ENCODE data around the gene GDF7.

Gene GDF7

DNA sequence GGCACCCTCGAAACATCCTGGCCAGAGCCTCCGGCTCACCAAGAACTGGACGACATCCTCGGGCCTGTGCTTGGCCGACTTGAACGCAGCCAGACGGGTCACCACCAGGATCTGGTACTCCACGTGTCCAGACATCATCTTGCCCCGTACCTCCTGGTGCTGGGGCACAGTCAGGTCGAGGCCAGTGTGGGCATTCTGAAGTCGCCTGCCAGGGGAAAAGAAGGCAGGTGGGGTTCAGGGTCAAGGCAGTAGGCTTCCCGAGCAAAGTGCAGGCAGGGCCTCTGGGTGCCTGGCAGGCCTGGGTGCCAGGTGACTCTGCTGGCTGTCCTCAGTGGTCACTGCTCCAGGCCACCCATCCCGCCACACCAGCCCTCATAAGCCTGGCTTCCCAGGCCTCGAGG, 21.6 kb upstream of the GDF7 start:
- no peak for DNase-seq (ENCODE audit: low spot score)

DNA sequence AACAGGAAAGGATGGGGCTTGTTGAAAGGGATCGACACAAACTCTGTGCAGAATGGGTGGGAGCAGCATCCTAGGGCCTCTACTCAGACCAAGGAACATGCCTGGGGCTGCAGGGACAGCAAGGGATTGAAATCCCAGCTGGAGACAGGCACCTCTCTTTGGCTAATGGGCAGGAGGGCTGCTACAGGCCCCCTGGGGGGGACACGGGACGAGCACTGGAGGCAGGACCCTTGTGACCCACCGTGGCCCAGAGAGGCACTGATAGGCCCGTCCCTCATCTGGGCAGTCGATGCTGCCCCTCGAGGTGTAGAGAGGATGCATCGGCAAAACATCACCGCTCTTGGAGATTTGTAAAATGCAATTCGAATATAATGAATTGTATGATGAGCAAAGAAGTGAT, 21.2 kb upstream of the GDF7 start:
- DNase-seq (ENCODE audit: low spot score): no peak

DNA sequence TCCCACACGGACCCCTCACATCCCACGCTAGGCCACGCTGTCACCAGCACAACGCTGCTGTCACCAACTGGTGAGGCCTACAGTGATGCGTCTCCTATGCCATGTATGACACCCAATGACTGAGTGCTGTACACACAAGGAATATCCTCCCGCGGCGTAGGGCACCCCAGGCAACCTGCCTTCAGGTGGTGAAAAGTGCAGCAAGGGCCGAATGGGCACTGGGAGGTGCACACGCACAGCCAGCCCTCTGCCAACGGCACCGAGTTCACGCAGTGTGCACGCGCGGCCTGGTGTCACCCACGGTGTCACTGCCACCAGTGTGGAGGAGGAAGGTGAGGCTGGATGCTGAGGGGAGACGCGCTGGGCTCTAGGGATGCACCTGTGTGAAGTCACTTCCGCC, 20.5 kb upstream of the GDF7 start:
- no peak for DNase-seq (ENCODE audit: low spot score)

DNA sequence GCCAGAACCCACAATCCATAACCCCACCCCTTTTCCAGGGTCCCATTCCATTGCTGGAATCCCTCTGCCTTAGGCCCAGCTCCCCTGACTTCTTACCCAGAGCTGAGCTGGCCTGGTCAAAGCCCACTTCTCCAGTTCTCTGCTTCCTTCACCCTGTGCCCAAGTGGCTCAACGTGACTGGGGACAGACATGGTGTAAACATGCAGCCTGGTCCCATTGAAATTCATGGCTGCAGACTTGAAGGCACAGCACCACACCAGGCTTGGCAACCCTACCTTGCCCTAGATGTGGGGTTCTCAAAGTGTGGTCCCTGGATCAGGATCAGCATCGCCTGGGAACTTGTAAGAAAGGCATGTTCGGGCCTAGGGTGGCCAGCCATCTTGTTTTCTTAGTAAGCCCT, 19.7 kb upstream of the GDF7 start:
- no peak for DNase-seq (ENCODE audit: low spot score)

DNA sequence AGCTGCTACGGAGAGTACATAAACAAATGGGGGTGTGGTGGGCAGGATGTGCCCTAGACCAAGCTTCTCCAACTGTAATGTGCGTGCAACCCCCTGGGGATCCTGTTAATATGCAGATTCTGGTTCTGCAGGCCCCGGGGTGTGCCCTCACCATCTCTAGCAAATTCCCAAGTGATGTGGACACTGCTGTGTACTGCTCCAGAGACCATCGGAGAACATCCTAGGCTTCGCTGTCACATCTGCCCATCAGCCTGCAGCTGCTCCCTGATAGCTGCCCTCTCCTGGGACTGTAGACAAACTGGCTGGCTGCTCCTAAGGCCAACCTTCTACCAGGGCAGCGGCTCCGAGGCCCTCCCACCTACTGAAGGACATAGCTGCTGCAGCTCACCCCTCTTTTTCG, 19.2 kb upstream of the GDF7 start:
- no peak for DNase-seq (ENCODE audit: low spot score)

DNA sequence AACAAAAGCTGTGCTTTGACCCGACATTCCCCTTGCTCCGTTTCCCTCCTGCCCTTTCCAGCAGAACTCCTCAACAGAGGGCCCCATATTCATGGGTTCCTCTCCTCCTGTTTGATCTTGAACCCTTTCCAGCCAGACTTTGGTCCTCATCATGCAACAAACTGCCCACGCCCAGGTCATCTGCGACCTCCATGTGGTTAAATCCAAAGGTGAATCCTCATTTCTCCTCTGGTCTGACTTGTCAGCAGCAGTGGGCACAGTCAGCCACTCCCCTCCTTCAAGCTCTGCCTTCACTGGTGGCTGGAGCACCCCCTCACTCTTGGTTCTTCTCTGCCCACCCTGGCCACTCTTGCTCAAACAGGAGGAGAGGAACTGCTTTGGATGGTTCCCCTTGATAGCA, 18.7 kb upstream of the GDF7 start:
- DNase-seq (ENCODE audit: low spot score): no peak

DNA sequence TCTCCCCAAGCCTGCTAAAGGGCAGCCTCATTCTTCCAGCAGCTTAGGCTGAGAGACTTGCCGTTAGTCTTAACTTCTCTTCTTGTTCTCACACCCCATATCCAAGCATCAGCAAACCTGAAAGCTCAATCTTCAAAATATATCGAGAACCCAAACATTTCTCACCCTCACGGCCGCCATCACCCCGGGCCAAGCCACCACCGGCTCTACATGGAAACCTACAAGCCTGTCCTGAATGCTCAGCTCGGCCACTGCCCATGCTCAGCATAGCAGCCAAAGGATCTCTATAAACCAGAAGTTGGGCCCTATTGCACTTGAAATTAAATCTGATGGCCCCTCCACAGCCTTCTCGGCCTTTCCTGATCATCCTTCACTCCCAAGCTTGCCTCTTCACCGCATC, 18.1 kb upstream of the GDF7 start:
- DNase-seq (ENCODE audit: low spot score): no peak

DNA sequence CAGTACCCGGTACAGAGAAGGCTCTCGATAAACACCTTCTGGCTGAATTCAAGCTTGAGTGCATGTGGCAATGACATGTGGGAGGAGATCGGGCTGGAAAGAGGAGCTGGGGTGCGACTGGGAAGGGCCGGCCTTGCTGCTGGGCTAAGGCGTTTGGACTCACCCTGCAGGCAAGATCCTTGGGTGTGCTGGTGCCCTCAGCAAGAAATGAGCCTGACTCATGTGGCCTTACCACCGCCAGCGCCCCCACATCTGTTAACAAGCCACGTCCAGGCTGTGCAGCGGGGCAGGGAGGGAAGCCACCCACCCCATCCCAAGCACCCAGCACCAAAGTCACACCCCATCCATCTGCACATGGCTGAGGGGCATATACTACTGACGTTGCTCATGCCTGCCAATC, 17.4 kb upstream of the GDF7 start:
- no peak for DNase-seq (ENCODE audit: low spot score)

DNA sequence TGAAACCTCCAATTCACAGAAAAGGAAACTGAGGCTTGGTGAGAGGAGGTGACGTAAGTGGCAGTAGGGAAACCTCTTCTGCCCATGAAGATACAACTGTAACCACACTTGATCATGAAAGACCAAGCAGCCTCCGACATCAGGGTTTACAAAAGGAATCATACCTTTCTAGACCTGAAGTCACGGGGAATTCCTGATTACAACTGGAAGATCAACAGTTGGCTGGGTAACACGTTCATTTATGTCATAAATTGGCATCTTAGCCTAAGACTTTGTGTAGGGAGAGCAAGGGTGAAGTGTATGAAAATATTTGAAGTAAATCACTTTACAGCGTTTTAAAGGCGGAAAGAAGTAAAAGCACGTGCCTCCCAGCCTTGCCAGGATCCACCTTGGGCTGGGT, 17.0 kb upstream of the GDF7 start:
- no peak for DNase-seq (ENCODE audit: low spot score)

DNA sequence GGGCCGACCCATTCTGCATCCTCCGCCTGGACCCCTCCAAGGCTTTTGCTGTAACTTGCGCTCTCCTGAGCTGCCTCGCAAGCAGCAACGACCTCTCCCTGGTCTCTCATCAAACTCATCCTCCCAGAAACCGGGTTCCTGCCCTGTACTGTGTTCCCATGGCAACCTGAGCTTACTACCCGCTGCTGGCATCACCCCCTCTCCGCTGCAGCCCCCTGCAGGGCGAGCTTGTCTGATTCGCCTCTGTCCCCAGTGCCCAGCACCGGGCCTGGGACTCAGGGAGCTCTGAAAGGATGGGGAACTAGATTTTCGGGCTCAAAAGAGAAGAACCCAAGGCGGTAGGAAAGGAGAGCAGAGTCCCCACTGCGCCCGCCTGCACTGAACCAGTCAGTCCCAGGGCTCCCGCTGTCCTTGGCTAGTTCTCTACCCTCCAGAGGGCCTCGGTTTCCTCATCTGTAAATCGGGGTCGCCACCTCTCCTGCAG, 16.5 kb upstream of the GDF7 start:
- peak; percentile 77 for DNase-seq (ENCODE audit: low spot score)

DNA sequence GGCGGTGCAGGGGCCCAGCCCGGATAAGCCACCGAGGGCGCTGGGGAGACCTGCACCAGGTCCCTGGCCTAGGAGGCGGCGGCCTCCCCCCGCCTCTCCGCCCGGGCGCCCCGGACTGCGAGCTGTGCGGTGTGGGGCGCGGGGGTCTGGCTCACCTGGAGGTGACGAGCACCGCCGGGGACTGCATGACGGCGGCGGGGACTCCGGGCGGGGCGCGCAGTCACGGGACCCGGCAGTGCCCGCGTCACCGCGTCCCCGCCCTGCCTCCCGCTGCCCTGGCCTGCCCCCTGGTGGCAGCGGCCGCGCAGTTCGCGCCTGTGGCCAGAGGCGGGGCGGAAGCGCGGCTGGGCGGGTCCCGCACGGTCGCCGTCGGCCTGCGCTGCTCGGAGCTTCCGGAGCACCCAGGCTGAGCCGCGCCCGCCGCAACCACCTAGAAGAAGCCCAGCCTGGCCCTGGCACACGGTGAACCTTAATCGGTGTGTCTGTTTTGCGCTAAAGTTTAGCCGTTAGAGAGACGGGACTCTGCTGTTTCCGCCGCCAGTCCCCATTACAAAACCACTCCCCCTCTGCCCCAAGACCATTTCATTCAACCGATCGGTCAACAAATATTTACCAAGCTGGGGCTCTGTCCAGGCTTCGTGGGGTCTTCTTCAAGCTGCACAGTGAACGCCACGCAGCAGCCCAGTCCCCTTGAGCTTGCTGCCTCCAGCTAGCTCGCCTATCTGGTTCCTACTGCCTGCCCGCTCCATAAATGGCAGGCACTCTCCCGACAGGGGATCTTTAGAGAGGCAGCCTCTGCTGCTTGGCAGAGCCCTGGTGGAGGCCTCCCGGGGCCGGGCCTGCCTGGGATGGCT, 15.8 kb upstream of the GDF7 start, which contains the start of gene HS1BP3:
Gene HS1BP3 (minus strand): TSS at position 222 of the 854 bp plus-strand sequence. CDS start 35 bp downstream, at position 187.
- peak; percentile 99 for DNase-seq (ENCODE audit: low spot score)

DNA sequence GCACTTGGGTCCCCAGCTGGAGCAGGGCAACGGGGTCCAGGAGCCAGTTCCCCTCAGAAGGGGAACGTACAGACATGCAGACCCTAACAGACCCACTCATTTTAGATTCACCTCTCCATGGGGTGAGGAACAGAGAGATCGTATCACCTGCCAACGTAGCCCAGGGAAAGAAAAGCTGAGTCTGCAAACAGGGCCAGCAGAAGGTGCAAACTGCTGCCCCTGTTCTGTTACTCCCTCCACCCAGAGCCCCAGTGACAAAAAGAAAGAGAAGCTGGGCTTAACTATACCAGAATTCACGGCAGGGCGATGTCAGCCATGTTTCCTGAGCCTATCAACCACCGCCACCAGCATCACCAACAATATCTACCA, 15.2 kb upstream of the GDF7 start:
- no peak for DNase-seq (ENCODE audit: low spot score)

DNA sequence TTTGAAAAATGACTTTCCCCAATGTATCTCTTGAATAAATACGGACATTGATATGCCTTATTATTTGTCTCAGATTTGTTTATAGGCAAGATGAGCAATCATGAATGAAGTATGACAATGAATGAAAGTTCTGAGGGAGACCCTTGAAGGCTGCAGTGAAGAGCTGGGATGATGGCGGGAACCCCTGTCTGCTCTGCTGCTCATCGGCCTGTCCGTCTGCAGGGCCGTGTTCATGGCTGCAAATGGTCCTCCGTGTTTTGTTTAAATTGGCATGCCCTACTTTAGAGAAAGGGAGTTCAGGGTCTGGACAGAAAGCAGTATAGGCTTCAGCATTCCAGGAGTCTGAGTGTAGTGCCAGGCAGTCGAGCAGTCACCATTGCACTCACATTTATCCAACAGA, 14.8 kb upstream of the GDF7 start:
- DNase-seq (ENCODE audit: low spot score): no peak

DNA sequence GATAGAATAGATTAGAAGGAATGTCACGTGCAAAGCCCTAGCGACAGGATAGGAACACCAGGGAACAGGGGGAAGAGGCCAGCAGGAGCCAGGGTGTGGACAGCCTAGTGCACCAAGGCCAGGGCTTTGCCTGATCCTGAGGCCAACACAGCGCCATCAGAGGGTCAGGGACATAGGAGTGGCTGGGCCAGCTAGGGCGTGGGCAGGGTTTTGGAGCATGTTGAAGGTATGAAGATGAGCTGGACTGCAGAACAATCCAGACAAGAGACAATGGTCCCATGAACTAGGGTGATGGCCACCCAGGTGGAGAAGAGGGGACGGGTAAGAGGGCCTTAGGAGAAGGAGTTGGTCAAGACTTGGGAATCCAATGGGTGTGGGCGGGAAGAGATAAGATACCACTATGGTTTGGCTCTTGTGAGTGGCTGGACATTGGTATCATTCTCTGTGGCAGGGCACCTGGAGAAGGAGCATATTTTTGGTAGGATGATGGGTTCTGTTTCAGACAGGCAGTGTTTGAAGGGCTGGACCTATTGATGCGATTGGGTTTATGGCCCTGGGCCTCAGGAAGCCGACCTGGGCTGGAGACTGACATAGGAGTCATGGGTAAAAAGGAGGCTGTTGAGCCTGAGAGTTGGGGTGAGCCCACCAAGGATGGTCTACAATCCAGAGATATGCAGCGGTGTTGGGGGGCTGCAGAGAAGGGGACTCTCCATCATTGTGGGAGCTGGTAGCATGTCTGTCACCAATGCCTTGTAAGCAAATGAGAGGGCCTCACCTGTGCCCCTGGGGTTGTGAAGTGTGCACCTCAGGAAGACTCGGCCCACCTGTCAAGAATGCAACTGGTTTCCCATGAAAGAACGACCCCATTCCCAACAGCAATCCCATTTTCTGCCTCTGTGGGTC, 14.0 kb upstream of the GDF7 start:
- no peak for DNase-seq (ENCODE audit: low spot score)

DNA sequence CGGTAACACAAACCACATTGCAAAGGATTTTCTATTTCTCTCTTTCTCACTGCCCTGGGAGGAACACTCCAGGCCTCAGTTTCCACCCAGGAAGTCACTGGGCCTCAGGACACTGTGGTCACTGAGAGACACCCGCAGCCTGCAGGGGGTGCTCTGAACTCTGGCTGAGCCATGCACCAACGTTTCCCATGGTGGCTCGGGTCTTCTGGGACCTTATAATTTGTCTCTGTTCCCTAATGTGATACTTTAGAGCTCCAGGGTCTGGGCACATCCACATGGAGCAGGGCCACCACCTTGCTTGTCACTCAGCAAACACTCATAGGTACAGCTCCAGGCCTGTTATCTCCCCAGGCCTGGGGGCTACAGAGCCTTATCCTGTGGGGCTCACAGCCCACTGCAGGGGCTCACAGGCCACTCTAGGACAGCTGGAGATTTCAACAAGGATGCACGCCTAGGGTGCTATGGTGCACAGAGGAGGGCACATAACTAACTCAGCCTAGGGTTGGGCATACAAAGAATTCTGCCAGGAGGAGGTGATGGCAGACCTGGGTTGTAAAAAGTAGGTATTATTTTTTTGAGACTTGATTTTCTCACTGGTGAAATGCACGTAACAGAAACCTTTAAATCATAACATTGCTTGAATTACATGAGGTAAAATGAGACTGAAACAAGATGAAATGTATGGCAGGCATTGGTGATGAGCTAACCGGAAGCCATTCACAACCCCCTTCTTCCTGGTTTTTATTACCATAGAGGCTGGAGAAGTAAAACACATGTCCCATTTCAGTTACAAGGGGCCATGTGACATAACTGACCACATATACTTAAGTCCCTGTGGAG, 13.0 kb upstream of the GDF7 start:
- DNase-seq (ENCODE audit: low spot score): no peak

DNA sequence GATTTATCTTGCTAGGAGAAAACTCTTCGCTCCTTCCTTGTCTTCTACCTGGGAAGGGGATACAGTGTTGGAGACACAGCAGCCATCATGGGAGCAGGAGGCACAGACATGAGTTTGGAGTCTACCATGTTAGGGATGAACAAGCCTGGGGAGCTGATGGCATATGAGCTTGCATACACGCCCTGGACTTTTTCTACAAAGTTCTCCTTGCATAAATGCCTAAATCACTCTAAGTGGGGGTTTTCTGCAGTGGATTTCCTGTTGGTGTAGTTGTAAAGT, 12.5 kb upstream of the GDF7 start:
- DNase-seq (ENCODE audit: low spot score): no peak

DNA sequence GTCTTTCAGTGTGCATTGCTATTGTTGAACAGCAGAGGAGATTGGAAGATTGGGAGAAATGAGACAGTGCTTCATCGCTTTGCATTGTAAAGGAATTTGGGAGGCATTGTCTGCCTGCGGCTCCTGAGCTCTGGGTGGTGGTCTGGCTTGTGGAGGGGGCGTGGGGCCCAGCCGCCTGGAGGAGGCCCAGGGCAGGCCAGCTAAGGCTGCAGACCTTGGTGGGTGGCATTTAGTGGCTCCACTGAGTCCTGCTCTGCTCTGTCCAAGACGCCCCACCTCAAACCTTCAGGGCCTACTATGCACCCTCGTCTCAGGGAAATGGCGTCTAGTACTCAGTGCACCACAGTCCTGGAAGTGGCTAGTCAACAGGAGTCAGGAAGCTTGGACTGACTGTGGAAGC, 10.4 kb upstream of the GDF7 start:
- no peak for DNase-seq (ENCODE audit: low spot score)

DNA sequence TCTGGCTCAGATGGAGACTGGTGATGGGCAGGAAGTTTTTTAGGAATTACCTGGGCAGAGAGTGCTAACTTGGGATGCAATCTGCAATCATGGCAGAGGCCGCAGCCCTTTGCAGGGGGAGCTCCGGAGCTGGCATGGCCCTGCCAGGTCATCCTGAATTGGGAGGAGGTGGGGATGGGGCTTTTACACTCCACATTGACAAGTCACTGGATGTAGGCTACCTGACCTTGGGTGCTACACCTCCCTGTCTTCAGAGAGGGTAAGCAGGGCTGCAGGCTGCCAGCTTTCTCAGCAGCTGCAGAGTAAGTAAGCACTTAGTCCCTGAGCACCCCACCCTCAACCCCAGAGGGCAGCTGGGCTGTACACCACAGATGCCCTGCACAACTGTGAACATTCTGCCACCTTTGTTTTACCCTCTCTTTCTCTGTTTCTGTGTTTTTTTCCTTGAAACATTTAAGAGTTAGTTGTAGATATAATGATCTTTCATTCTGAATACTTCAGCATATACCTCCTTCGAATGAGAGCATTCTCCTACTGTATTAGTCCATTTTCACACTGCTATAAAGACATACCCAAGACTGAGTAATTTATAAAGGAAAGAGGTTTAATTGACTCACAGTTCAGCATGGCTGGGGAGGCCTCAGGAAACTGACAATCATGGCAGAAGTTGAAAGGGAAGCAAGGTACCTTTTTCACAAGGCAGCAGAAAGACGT, 9.3 kb upstream of the GDF7 start:
- DNase-seq (ENCODE audit: low spot score): no peak

DNA sequence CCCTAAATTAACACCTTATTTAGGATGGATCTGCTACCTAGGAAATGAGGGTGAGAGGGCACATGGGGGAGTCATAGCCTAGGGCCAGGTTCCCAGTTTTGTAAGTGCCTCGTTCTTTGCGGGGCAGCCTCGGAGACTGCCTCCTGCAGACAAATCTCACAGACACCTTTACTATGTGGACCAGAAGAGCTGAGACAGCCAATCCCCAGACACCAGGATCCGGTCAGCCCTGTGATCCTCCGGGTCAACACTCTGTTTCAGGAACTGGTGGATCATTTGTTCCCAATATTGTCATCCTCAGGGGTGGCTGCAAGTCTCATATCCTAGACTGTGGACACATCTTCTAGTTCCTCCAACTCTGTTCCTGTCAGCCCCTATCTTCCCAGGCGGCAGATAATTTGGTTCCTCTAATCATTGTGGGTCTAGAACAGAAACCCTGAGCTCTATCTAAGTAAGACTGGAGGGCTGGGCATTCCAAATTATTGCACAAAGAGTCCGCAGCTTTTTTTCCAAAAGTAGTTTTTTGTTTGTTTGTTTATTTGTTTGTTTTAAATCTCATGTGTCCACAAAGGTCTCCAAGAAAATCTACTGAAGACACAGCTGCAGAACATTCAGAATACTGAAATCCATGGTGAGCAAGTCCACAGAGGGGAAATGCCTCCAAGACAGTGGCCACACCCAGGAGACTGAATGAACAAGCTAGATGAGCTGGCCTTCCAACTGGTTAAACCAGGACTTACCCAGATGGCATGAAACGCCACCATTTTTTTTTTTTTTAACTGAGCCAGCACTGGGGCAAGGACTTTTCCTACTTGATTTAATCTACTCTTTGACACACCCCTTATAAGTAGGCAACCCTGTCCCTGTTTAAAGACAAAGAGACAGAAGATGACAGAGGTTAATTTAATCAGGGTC, 6.2 kb upstream of the GDF7 start:
- DNase-seq (ENCODE audit: low spot score): peak; percentile 74

DNA sequence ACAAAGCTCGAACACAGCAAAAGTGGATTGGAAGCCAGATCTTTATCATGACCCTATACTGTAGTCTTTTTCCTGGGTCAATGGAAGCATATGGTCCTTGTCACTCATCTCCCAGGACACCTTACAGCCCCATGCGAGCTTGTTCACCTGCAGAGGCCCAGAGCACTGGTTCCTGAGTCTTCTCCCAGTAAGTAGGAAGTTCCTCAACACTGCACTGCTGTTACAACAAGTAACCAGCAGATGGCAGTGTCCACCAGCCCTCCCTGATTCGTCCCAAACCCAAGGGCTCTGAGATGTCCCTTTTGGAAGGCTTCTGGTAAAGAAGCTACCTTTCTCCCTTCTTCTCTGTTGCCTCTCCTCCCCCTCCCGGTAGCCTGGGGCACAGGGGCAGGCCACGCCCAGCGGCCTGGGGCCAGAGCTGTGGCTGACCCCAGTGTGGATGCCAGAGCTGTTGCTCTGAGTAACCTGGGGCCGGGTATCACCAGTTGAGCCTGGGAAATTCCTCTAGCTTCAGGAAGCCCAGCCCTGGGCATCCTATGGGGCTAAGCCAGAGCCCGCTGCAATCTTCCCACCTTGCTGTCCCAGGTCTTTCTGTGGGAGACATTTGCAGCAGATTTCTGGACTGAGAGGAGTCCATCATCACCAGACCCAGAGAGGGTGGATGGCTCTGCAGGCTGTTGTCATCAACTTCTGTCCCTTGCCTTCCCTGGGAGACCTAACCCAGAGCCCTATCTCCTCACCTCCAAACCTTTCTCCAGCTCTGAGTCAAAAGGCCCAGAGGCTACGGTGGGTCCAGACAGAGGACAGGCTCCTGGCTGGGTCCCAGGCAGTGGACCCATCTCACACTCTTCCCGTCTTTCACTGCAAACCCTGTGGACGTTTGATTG, 5.3 kb upstream of the GDF7 start:
- peak; percentile 85 for DNase-seq (ENCODE audit: low spot score)
